Epidermal melanocyte (primary cell): Measurements from ENCODE around the gene STAM.

Experiments used
- DNase-seq: peaks from one replicate; pipeline ENCODE4 v3.0.0; 2011; ENCODE audit warnings: low spot score; ENCODE audit not compliant: insufficient read length

Gene STAM

DNA sequence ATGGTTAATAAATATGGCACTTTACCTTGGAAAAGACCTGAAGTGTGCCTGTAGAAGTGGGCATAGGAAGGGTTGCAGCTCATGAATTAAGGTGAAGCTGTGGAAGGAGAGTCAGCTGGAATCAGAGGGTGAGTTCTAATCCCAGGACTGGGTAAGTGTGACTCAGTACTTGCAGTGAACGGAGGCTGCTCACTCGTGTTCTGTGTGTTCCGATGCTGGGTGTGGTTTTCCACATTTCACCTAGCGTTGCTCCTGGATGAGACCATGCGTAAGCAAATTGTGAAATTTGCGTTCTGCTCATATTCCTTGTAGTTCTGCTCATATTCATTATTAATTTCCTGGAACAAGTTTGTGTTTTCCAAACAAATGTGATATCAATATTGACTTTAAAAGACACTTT, 85.7 kb downstream of the STAM start:
- no peak for DNase-seq

DNA sequence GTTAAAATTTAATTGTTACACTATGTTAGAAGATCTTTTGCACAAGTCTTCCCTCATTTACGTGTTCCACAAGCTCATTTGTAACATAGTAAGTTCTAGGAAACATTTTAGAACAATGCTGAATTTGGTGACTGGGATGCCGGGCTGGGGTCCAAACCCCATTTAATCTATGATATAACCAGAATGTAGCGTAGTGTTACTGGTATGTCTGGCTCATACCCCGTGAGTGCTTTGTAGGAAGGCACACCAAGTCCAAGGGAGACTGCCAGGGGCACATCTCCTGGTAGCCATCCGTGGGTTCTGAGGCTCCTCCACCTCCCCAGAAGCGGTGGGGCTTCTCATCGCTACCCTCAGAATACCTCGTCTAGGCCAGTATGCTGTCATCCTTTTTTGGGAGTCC, 86.7 kb downstream of the STAM start:
- DNase-seq, result no peak

GRCh38 chr10:17731331-17732020, 87.5 kb downstream of the STAM start:
- no peak for DNase-seq

- DNase-seq, result no peak
Observed at GRCh38 chr10:17733620-17734019, 89.7 kb downstream of the STAM start.

DNA sequence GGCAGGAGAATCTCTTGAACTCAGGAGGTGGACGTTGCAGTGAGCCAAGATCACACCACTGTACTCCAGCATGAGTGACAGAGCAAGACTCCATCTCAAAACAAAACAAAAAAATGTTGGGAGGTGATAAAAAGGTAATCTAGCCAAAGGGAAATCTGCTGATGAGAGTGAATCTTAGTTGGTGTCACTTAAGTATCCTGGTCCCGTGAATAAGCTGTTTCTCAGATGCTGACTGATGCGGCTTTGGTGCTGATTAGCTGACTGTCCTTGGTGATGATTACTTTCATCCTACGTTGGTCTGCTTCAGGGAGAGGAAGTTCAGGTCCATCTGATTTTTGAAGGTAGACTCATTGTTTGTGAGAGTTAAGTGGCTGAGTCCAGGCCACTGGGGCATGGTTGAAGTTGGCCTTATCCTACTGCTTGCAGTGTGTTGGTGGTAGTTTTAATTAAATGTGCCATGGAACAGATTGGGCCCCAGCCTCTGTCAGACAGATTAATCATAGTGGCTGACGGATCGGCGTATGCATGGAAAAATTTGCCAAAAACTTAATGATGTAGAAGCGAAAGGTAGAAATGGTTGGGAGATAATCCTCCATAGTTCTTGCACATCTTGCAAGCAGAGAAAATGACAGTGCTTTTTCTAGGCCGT, 90.6 kb downstream of the STAM start:
- no peak for DNase-seq

GRCh38 chr10:17735166-17735941, 91.4 kb downstream of the STAM start:
- no peak for DNase-seq

- DNase-seq, result no peak
Observed at GRCh38 chr10:17736223-17736622, 92.3 kb downstream of the STAM start.

GRCh38 chr10:17737027-17737965, 93.3 kb downstream of the STAM start:
- peak; percentile 23 for DNase-seq

DNA sequence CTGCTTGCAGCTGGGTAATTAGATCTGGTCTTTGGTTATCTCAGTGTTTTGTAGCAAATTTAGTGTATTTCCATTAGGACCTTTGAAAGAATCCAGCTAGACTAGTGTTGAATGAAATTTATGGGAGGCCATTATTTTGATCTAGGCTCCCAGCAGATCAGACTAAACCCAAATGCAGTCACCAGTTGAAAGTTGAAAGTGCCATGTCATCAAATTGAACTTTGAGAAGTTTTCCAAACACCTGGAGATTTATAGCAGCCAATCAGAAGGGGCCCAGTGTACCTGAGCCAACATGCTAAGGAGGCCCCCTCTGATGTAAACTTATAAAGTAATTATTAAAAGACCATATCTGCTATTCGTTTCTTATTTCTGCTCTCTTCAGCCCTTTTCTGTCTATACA, 96.7 kb downstream of the STAM start:
- DNase-seq, result no peak

DNA sequence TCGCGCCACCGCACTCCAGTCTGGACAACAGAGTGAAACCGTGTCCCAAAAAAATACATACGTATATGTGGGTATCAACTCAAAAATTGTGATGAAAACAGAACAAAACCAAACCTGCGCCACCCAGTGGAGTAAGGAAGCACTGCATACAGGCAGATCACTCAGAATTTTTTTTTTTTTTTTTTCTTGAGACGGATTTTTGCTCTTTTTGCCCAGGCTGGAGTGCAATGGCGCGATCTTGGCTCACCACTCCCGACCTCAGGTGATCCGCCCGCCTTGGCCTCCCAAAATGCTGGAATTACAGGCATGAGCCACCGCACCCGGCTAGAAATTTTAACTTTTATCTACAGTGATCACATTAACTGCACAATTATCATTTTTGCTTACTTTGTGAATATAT, 99.0 kb downstream of the STAM start:
- DNase-seq, result peak; percentile 36

GRCh38 chr10:17743437-17743836, 99.5 kb downstream of the STAM start:
- no peak for DNase-seq

GRCh38 chr10:17744341-17744861, 100.5 kb downstream of the STAM start:
- no peak for DNase-seq

- DNase-seq, result no peak
Observed at GRCh38 chr10:17747883-17748550, 104.1 kb downstream of the STAM start.

DNA sequence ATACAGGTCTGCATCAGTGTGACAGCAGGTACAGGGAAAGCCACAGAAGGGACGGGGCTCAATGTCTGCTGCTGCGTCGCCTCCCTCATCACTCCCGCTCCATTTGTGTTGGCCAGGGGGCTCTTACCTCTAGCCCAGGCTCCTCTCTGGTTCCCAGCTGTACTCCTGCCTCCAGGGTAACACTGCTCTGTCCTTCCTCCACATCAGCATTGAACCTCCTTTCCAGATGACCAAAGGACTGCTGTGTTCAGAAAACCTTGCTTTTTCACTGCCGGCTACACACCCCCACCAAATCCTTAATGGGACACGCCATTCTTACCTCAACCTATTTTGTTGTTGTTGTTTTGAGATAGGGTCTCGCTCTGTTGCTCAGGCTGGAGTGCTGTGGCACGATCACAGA, 105.9 kb downstream of the STAM start:
- no peak for DNase-seq

DNA sequence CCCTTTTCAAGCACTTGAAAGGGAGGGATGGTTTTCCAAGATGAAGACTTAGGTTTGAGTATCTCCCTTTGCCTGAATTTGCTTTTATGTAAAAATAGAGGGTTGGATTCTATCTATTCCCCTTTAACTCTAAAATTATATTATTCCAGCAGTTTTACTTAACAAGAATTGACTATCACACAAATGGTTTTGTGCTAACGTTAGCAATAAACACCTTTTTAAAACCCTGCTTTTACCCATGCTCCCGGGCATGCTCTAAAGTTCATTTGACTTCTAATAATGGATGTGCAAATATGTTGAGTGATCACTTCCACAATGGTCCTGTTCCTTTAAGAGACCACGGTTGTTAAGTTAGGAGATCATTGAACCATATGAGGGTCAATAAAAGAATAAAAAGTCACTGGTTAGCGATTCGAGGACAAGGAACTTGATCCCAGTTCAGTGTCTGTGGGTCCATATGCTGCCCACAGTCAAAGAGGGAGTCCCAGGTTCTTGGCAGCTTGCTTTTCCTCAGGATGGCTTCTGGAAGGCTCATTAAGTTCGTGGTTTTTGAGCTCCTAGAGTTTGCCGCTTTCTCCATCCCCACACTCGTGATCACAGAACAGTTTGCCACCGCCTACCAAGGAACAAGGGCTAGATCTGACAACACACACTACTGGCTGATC, 108.0 kb downstream of the STAM start, which contains the start of gene TMEM236:
Gene TMEM236, plus strand, starts transcription at position 421 of the 665 bp plus-strand sequence. Its CDS starts 95 bp downstream, at position 516.
- DNase-seq, result no peak

- no peak for DNase-seq
Observed at GRCh38 chr10:17756557-17757217, 112.7 kb downstream of the STAM start.

DNA sequence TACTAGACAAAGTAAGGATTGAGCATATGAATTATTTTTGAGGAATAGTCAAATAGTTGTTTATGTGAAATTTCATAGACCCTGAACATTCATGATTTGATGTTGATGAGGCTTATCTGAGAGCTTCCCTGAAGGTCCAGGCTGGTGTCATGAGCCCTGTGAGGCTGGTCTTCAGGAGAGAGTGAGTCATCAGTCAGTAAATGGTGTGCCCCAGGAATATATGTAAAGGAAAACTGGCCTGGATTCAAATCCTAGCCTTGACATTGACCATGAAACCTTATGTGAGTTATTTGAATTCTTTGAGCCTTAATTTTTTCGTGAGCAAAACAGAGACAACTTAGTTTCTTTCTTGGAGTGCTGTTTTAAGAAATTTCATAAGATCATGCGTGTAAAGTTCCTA, 114.2 kb downstream of the STAM start:
- DNase-seq, result no peak

DNA sequence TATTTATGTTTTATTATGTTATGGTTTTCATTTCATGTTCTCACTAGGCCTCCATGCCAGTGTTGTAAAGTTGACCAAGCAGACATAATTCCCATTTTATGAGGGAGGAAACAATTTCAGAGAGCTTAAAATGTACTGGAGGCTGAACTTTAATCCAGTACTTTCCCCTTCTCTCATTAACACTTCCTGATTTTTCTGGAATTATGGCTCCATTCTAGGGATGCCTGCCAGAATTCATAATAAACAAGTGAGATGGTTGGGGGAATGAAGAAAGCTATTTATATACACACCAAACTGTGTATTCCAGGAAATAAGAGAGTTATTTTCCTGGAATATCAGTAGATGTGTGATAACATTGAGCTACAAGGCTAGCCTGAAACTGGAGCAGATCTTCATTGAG, 114.9 kb downstream of the STAM start:
- DNase-seq, result no peak

- no peak for DNase-seq
Observed at GRCh38 chr10:17764142-17764541, 120.2 kb downstream of the STAM start.
